GM23248 (cell line): Measurements from ENCODE around the gene LYPD6B. TPM values are rescaled to one million over a fixed set of nuclear protein-coding genes. Genes with fewer than 3 reads are reported as not detected.

Experiments
- DNase-seq: peaks from one replicate; pipeline ENCODE4 v3.0.0-alpha.2; 2015
- H2AFZ ChIP-seq: fragments of 200-600 bp; sonication (generic); 2 replicates; pipeline ENCODE4 v1.6.1; 2016; ENCODE audit warnings: antibody characterized with exemption
- H3F3A ChIP-seq: fragments of 200-600 bp; sonication (generic); 2 replicates; pipeline ENCODE4 v1.6.1; 2016; ENCODE audit warnings: mild to moderate bottlenecking, antibody characterized with exemption, mixed run types; ENCODE audit not compliant: insufficient read depth
- H3K27ac ChIP-seq: fragments of 200-600 bp; sonication (generic); 2 replicates; pipeline ENCODE4 v1.5.1; 2016; ENCODE audit warnings: mild to moderate bottlenecking
- H3K27me3 ChIP-seq: fragments of 200-600 bp; sonication (generic); replicated peaks from 2 replicates; pipeline ENCODE4 v1.6.1; 2016; ENCODE audit warnings: mild to moderate bottlenecking; ENCODE audit not compliant: insufficient read depth
- H3K36me3 ChIP-seq: fragments of 200-600 bp; sonication (generic); 2 replicates; pipeline ENCODE4 v1.6.1; 2016; ENCODE audit warnings: low read depth, mild to moderate bottlenecking
- H3K4me1 ChIP-seq: fragments of 200-600 bp; sonication (generic); 2 replicates; pipeline ENCODE4 v1.6.1; 2016; ENCODE audit warnings: mild to moderate bottlenecking; ENCODE audit not compliant: insufficient read depth
- H3K4me2 ChIP-seq: fragments of 200-600 bp; sonication (generic); one replicate; pipeline ENCODE4 v1.6.1; 2016; ENCODE audit warnings: mild to moderate bottlenecking; ENCODE audit not compliant: unreplicated experiment
- H3K4me3 ChIP-seq: fragments of 200-600 bp; sonication (generic); 2 replicates; pipeline ENCODE4 v1.5.1; 2016; ENCODE audit warnings: mild to moderate bottlenecking
- H3K79me2 ChIP-seq: fragments of 200-600 bp; sonication (generic); 2 replicates; pipeline ENCODE4 v1.6.1; 2016; ENCODE audit warnings: mild to moderate bottlenecking; ENCODE audit not compliant: insufficient read depth
- H3K9ac ChIP-seq: fragments of 200-600 bp; sonication (generic); 2 replicates; pipeline ENCODE4 v1.6.1; 2016; ENCODE audit warnings: mild to moderate bottlenecking
- H3K9me2 ChIP-seq: fragments of 200-600 bp; sonication (generic); 2 replicates; pipeline ENCODE4 v1.6.1; 2016; ENCODE audit warnings: mixed run types, mild to moderate bottlenecking, moderate library complexity; ENCODE audit not compliant: insufficient read depth
- H3K9me3 ChIP-seq: fragments of 200-600 bp; sonication (generic); one replicate; pipeline ENCODE4 v1.6.1; 2017; ENCODE audit warnings: low read depth
- H4K20me1 ChIP-seq: fragments of 200-600 bp; sonication (generic); 2 replicates; pipeline ENCODE4 v1.6.0; 2016; ENCODE audit not compliant: insufficient read depth
- EZH2 ChIP-seq: fragments of 200-600 bp; sonication (generic); IDR thresholded peaks from 2 replicates; pipeline ENCODE4 v1.6.1; 2018; ENCODE audit warnings: antibody characterized with exemption, mild to moderate bottlenecking; ENCODE audit not compliant: insufficient read depth, poor library complexity, severe bottlenecking
- EZH2phosphoT487 ChIP-seq: fragments of 200-600 bp; sonication (generic); IDR thresholded peaks from 2 replicates; pipeline ENCODE4 v1.6.1; 2018; ENCODE audit warnings: antibody characterized with exemption, moderate library complexity, mild to moderate bottlenecking, low read depth; ENCODE audit not compliant: insufficient read depth
- WGBS, 2 experiments: methylation state at CpG; one replicate each; pipeline ENCODE4 v1.1.6; 2015 to 2017; ENCODE audit warnings: low lambda C conversion rate in 2 of 2, low coverage in 1 of 2; ENCODE audit errors: missing lambda C conversion rate in 2 of 2; 5-methylcytosine and 5-hydroxymethylcytosine counted together
- in situ Hi-C: fragments of 300-500 bp; cut with MboI; formaldehyde crosslinking; loops from 2 replicates; pipeline ENCODE4 v1.15.0; 2020
- polyA plus RNA-seq: library from polyadenylated mRNA; unstranded; fragments of >200 nt; fragmentation: Nextera tagmentation; extraction: Ambion mirVana; gene quantifications from 2 replicates; pipeline ENCODE4 v1.2.1, GENCODE V29; 2016
- total RNA-seq: library from RNA; depleted of rRNA; stranded (reverse); fragments of >200 nt; shearing (Covaris generic); gene quantifications from 2 replicates; pipeline ENCODE4 v1.2.3, GENCODE V29; 2014

Gene LYPD6B
- total and polyA plus RNA-seq, 2 experiments from 2014 or later: 3.9 to 11.4 TPM

- Histone ChIP-seq H3K9me2 (no peaks in the 10 kb centered on the region), H2AFZ (no peak overlapping the region), H3K36me3 (no peaks in the 10 kb centered on the region), H3K4me1 (no peaks in the 10 kb centered on the region), H3K4me2 (no peak overlapping the region), H3K27ac (no peak overlapping the region), H3K79me2 (no peaks in the 10 kb centered on the region), H4K20me1 (no peaks in the 10 kb centered on the region), H3K4me3 (no peak overlapping the region), H3K9ac (no peak overlapping the region), H3K27me3 (peaks cover 20% of the 10 kb centered on the region; the same call in 1 of the 2 replicates), H3K9me3 (no peaks in the 10 kb centered on the region), H3F3A (no peaks in the 10 kb centered on the region)
- TF ChIP-seq EZH2phosphoT487 (no peak), EZH2 (no peak)
- DNase-seq: no peak
- 66 to 71% methylated on average over 7 of the region's 7 CpGs for WGBS, 2 experiments
- in situ Hi-C loops: no loop called here
Observed at GRCh38 chr2:149027590-149028250, 10.8 kb upstream of the LYPD6B start.

DNA sequence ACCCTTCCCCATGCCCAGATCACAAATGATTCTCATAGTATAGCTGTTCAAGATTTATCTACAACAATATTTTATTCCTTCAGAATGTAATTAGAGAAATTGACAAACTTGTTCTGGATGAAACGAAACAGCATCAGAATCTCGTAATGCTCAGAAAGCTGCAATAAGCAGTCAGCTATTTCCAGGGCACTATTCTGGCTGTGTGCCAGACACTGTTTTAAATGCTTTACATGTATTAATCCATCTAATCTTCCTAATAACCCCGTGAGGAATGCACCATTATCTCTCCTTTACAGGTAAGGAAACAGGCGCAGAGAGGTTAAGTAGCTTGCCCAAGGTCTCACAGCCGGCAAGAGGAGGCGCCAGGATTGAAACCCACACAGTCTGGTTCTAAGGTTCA is 10.1 kb upstream of the LYPD6B start:
- peaks cover 20% of the 10 kb centered on the region; the same call in 1 of the 2 replicates for H3K27me3 ChIP-seq
- no peaks in the 10 kb centered on the region for H4K20me1 ChIP-seq
- no peak for DNase-seq
- in situ Hi-C loops: no loop called here
- no peaks in the 10 kb centered on the region for H3F3A ChIP-seq
- H3K9ac ChIP-seq: no peak overlapping the region
- no peak overlapping the region for H2AFZ ChIP-seq
- 70 to 72% methylated on average over 6 of the region's 6 CpGs for WGBS, 2 experiments
- no peak overlapping the region for H3K4me2 ChIP-seq
- no peaks in the 10 kb centered on the region for H3K4me1 ChIP-seq
- no peaks in the 10 kb centered on the region for H3K79me2 ChIP-seq
- H3K27ac ChIP-seq: no peak overlapping the region
- H3K9me3 ChIP-seq: no peaks in the 10 kb centered on the region
- no peaks in the 10 kb centered on the region for H3K9me2 ChIP-seq
- no peak for TF ChIP-seq EZH2
- no peak for TF ChIP-seq EZH2phosphoT487
- H3K4me3 ChIP-seq: no peak overlapping the region
- H3K36me3 ChIP-seq: no peaks in the 10 kb centered on the region

GRCh38 chr2:149028891-149029290 is 9.6 kb upstream of the LYPD6B start:
- WGBS, 2 experiments: 58 to 69% methylated on average over 2 of the region's 2 CpGs
- in situ Hi-C loops: no loop called here
- peaks cover 20% of the 10 kb centered on the region; the same call in 1 of the 2 replicates for H3K27me3 ChIP-seq

DNA sequence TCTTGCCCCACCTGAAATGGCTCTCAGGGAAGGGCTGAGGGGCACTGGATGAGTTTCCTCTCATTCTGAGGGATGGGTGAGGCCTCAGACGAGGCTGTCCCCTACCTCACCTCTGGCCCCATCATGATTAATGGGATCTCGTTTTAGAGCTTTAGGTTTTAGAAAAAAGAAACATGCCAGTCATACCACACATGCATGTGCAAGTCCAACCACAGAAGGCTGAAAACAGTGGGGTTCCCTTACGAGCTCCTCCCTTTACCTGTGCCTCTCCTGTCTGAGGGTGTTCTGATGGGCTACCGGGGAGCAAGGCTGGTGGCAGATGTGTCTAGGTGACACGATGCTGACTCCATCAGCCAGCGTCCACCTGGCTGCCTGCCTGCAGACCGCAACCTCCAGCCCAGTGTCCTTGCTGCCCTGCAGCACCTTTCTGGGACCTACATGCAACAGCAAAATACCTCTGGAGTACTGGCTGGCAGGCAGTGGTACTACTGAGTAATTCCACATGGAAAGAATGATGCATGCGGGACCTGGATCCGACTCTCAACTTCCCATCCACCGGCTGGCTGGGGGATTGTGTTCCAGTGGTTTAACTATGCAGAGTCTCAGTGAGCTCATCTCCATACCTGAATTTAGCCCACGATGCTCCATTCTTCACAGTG is 9.1 kb upstream of the LYPD6B start:
- Histone ChIP-seq H3K79me2 (no peaks in the 10 kb centered on the region), H3K27me3 (peaks cover 20% of the 10 kb centered on the region; the same call in 1 of the 2 replicates), H3K9me3 (no peaks in the 10 kb centered on the region), H3K4me3 (no peak overlapping the region), H3K9me2 (no peaks in the 10 kb centered on the region), H3K4me2 (no peak overlapping the region), H3K27ac (no peak overlapping the region), H2AFZ (no peak overlapping the region), H3K36me3 (no peaks in the 10 kb centered on the region), H3F3A (no peaks in the 10 kb centered on the region), H4K20me1 (no peaks in the 10 kb centered on the region), H3K9ac (no peak overlapping the region), H3K4me1 (no peaks in the 10 kb centered on the region)
- TF ChIP-seq EZH2phosphoT487 (no peak), EZH2 (no peak)
- WGBS, 2 experiments: 35 to 38% methylated on average over 11 of the region's 11 CpGs
- DNase-seq: no peak
- in situ Hi-C loops: no loop called here

More at GRCh38 chr2:149028891-149029290, 9.6 kb upstream of the LYPD6B start:
- H3K79me2 ChIP-seq: no peaks in the 10 kb centered on the region
- no peak overlapping the region for H3K4me3 ChIP-seq
- H3F3A ChIP-seq: no peaks in the 10 kb centered on the region
- H3K9me3 ChIP-seq: no peaks in the 10 kb centered on the region
- H2AFZ ChIP-seq: no peak overlapping the region
- no peak for DNase-seq
- no peaks in the 10 kb centered on the region for H4K20me1 ChIP-seq
- no peaks in the 10 kb centered on the region for H3K4me1 ChIP-seq
- H3K9me2 ChIP-seq: no peaks in the 10 kb centered on the region
- TF ChIP-seq EZH2phosphoT487 (no peak), EZH2 (no peak)
- no peaks in the 10 kb centered on the region for H3K36me3 ChIP-seq
- H3K27ac ChIP-seq: no peak overlapping the region
- no peak overlapping the region for H3K9ac ChIP-seq
- H3K4me2 ChIP-seq: no peak overlapping the region
